SK-N-SH (cell line): ENCODE results near the gene EFCAB7.
"Not testable (repeated sequence)": the region's sequence is repeated elsewhere in the genome, so short reads cannot be mapped to it uniquely, and the experiment has no call there.

Experiments
- CTCF ChIP-seq: fragments of 200-600 bp; sonication (generic); IDR thresholded peaks from 2 replicates; pipeline ENCODE4 v1.6.1; 2017; ENCODE audit warnings: antibody characterized with exemption, mild to moderate bottlenecking, moderate library complexity
- GABPA ChIP-seq: IDR thresholded peaks from 2 replicates; pipeline ENCODE4 v1.4.0; 2012; ENCODE audit warnings: low read depth, mild to moderate bottlenecking
- MXI1 ChIP-seq: IDR thresholded peaks from 2 replicates; pipeline ENCODE4 v1.6.1; 2012; ENCODE audit warnings: mild to moderate bottlenecking, low read depth, low read length, improper control_type of control experiment
- NRF1 ChIP-seq: IDR thresholded peaks from 2 replicates; pipeline ENCODE4 v1.6.1; 2012; ENCODE audit warnings: low read depth, mild to moderate bottlenecking, low read length
- POLR2AphosphoS5 ChIP-seq: IDR thresholded peaks from 2 replicates; pipeline ENCODE4 v1.6.1; 2012; ENCODE audit warnings: low read depth, low read length
- RFX5 ChIP-seq: IDR thresholded peaks from 2 replicates; pipeline ENCODE4 v1.6.1; 2012; ENCODE audit warnings: mild to moderate bottlenecking, improper control_type of control experiment, low read length
- RXRA ChIP-seq: IDR thresholded peaks from 2 replicates; pipeline ENCODE4 v1.4.0; 2012; ENCODE audit warnings: low read depth, mild to moderate bottlenecking, borderline replicate concordance

GRCh38 chr1:63574203-63574796 lies 51.0 kb downstream of the EFCAB7 start:
- not testable (repeated sequence) for TF ChIP-seq CTCF, RXRA, GABPA, POLR2AphosphoS5, NRF1, MXI1, RFX5
